ENCODE results near the gene GALNT6.
"Not testable (repeated sequence)": the region's sequence is repeated elsewhere in the genome, so short reads cannot be mapped to it uniquely, and the experiment has no call there.

Gene GALNT6

DNA sequence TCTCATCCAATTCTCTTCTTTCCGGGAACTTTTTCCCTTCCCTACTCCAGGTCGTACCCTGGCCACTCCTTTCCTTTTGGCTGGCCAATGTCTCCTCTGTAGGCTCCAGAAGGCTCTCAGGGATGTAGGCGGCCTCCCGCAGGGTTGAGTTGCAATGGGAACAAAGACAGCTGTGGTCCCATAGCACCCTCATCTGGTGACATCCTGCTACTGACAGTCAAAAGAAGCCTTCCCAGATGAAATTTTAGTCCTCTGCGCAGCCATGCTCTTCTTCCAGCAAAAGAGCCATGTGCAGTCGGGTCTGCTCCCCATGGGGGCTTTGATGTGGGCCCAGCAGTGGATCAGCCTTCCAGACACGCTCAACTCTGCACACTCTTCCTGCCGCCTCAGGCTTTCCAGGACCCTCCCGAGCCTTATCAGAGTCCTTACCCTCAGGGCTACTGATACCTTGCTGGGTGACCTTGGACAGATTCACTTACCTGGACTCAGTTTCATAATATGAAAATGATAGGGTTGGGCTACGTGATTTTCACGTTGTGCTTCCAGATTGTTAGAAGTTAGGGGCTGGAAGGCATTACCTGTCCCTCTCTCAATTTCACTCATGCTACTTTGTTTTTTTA, 39.2 kb downstream of the GALNT6 start:
- Histone ChIP-seq H3K4me1 (ENCODE audit: control insufficient read depth, insufficient read depth, low read length, poor library complexity, severe bottlenecking) (peaks cover 4% of the 10 kb centered on the region), H3K9me3 (ENCODE audit: control insufficient read depth, low read length) (no peaks in the 10 kb centered on the region), H3K36me3 (ENCODE audit: control insufficient read depth, insufficient read depth, low read length) (no peaks in the 10 kb centered on the region), H3K27ac (ENCODE audit: low read depth, low read length, severe bottlenecking) (no peak overlapping the region), H3K4me3 (ENCODE audit: extremely low read depth, insufficient read depth, low read length, poor library complexity, severe bottlenecking) (no peak overlapping the region)
- 32 to 34% methylated on average over 8 of the region's 11 CpGs for WGBS, 2 experiments (ENCODE audit: insufficient coverage in 2 of 2)

- Histone ChIP-seq H3K36me3 (ENCODE audit: control insufficient read depth, insufficient read depth, low read length) (no peaks in the 10 kb centered on the region), H3K27ac (ENCODE audit: low read depth, low read length, severe bottlenecking) (no peak overlapping the region), H3K9me3 (ENCODE audit: control insufficient read depth, low read length) (no peaks in the 10 kb centered on the region), H3K4me3 (ENCODE audit: extremely low read depth, insufficient read depth, low read length, poor library complexity, severe bottlenecking) (no peak overlapping the region), H3K4me1 (ENCODE audit: control insufficient read depth, insufficient read depth, low read length, poor library complexity, severe bottlenecking) (peaks cover 16% of the 10 kb centered on the region)
- 86 to 97% methylated on average over 4 of the region's 5 CpGs for WGBS, 2 experiments (ENCODE audit: insufficient coverage in 2 of 2)
Measured at GRCh38 chr12:51349026-51349425, 42.2 kb downstream of the GALNT6 start.

- Histone ChIP-seq H3K4me3 (ENCODE audit: extremely low read depth, insufficient read depth, low read length, poor library complexity, severe bottlenecking) (no peak overlapping the region), H3K9me3 (ENCODE audit: control insufficient read depth, low read length) (no peaks in the 10 kb centered on the region), H3K4me1 (ENCODE audit: control insufficient read depth, insufficient read depth, low read length, poor library complexity, severe bottlenecking) (peaks cover 16% of the 10 kb centered on the region), H3K36me3 (ENCODE audit: control insufficient read depth, insufficient read depth, low read length) (no peaks in the 10 kb centered on the region), H3K27ac (ENCODE audit: low read depth, low read length, severe bottlenecking) (no peak overlapping the region)
- WGBS, 2 experiments (ENCODE audit: insufficient coverage in 2 of 2): 88 to 89% methylated on average over 3 to 4 of the region's 4 CpGs
Measured at GRCh38 chr12:51348116-51348515, 43.1 kb downstream of the GALNT6 start.

DNA sequence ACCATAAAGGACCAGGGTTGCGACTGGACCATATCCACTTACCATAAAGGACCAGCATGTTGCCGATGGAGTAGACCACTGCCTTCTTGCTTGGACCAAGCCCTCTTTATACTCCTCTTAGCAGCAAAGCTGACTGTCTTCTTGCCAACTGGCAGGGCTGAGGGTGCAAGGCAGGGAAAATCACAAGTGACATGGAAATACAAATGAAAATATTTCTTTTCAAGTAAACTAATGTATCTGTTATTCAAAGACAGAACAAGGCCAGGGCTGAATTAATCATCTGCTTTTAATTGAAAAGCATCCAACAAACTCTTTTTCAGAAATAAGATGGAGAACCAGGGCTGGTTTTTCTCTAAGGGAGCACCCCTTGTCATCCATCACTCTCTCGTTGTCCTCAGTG, 44.6 kb downstream of the GALNT6 start, which contains the start of gene CELA1:
Gene CELA1 (minus strand): TSS at position 99 of the 400 bp plus-strand sequence. CDS start 41 bp downstream, at position 58.
- Histone ChIP-seq H3K36me3 (ENCODE audit: control insufficient read depth, insufficient read depth, low read length) (no peaks in the 10 kb centered on the region), H3K4me3 (ENCODE audit: extremely low read depth, insufficient read depth, low read length, poor library complexity, severe bottlenecking) (no peak within 1 kb of the TSS), H3K9me3 (ENCODE audit: control insufficient read depth, low read length) (no peaks in the 10 kb centered on the region), H3K27ac (ENCODE audit: low read depth, low read length, severe bottlenecking) (no peak within 1 kb of the TSS), H3K4me1 (ENCODE audit: control insufficient read depth, insufficient read depth, low read length, poor library complexity, severe bottlenecking) (peaks cover 12% of the 10 kb centered on the region)
- 92 to 94% methylated on average over 2 of the region's 3 CpGs for WGBS, 2 experiments (ENCODE audit: insufficient coverage in 2 of 2)

DNA sequence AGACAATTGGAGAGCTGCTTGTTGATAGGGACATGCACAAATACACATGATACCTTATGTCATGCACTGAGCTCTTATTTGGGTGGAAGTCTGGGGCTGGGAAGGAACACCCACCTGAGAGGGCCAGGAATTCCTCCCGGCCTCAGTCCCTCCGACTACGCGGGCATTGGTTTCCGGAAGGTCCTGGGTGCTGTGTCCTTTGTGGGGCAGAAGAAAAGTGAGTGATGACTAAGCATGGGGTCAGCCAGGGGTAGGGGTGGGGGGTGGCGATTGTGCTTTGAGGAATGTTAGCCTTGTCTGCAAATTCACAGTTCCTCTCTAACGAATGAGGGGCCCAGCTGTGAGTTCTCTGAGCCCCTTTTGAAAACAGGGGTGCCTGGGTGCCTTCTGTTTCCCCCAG, 45.5 kb downstream of the GALNT6 start:
- peaks cover 12% of the 10 kb centered on the region for H3K4me1 ChIP-seq (ENCODE audit: control insufficient read depth, insufficient read depth, low read length, poor library complexity, severe bottlenecking)
- no peak overlapping the region for H3K27ac ChIP-seq (ENCODE audit: low read depth, low read length, severe bottlenecking)
- no peaks in the 10 kb centered on the region for H3K9me3 ChIP-seq (ENCODE audit: control insufficient read depth, low read length)
- WGBS, 2 experiments (ENCODE audit: insufficient coverage in 2 of 2): 57 to 58% methylated on average over 7 of the region's 7 CpGs
- H3K4me3 ChIP-seq (ENCODE audit: extremely low read depth, insufficient read depth, low read length, poor library complexity, severe bottlenecking): no peak overlapping the region
- no peaks in the 10 kb centered on the region for H3K36me3 ChIP-seq (ENCODE audit: control insufficient read depth, insufficient read depth, low read length)

- H3K4me1 ChIP-seq (ENCODE audit: control insufficient read depth, insufficient read depth, low read length, poor library complexity, severe bottlenecking): peaks cover 12% of the 10 kb centered on the region
- no peak overlapping the region for H3K27ac ChIP-seq (ENCODE audit: low read depth, low read length, severe bottlenecking)
- no peaks in the 10 kb centered on the region for H3K36me3 ChIP-seq (ENCODE audit: control insufficient read depth, insufficient read depth, low read length)
- no peaks in the 10 kb centered on the region for H3K9me3 ChIP-seq (ENCODE audit: control insufficient read depth, low read length)
- WGBS, 2 experiments (ENCODE audit: insufficient coverage in 2 of 2): 93 to 100% methylated on average over 2 of the region's 2 CpGs
- no peak overlapping the region for H3K4me3 ChIP-seq (ENCODE audit: extremely low read depth, insufficient read depth, low read length, poor library complexity, severe bottlenecking)
Measured at GRCh38 chr12:51343201-51343600, 48.0 kb downstream of the GALNT6 start.

GRCh38 chr12:51342416-51342815, 48.8 kb downstream of the GALNT6 start:
- Histone ChIP-seq H3K27ac (ENCODE audit: low read depth, low read length, severe bottlenecking) (no peak overlapping the region), H3K4me3 (ENCODE audit: extremely low read depth, insufficient read depth, low read length, poor library complexity, severe bottlenecking) (no peak overlapping the region), H3K4me1 (ENCODE audit: control insufficient read depth, insufficient read depth, low read length, poor library complexity, severe bottlenecking) (peaks cover 12% of the 10 kb centered on the region), H3K9me3 (ENCODE audit: control insufficient read depth, low read length) (no peaks in the 10 kb centered on the region), H3K36me3 (ENCODE audit: control insufficient read depth, insufficient read depth, low read length) (no peaks in the 10 kb centered on the region)
- 91 to 94% methylated on average over 9 of the region's 10 CpGs for WGBS, 2 experiments (ENCODE audit: insufficient coverage in 2 of 2)

GRCh38 chr12:51341251-51342007, 49.8 kb downstream of the GALNT6 start:
- H3K9me3 ChIP-seq (ENCODE audit: control insufficient read depth, low read length): no peaks in the 10 kb centered on the region
- H3K4me1 ChIP-seq (ENCODE audit: control insufficient read depth, insufficient read depth, low read length, poor library complexity, severe bottlenecking): peaks cover 11% of the 10 kb centered on the region
- 0 to 50% methylated on average over 1 to 4 of the region's 9 CpGs for WGBS, 2 experiments (ENCODE audit: insufficient coverage in 2 of 2)
- H3K4me3 ChIP-seq (ENCODE audit: extremely low read depth, insufficient read depth, low read length, poor library complexity, severe bottlenecking): no peak overlapping the region
- no peak overlapping the region for H3K27ac ChIP-seq (ENCODE audit: low read depth, low read length, severe bottlenecking)
- H3K36me3 ChIP-seq (ENCODE audit: control insufficient read depth, insufficient read depth, low read length): no peaks in the 10 kb centered on the region

DNA sequence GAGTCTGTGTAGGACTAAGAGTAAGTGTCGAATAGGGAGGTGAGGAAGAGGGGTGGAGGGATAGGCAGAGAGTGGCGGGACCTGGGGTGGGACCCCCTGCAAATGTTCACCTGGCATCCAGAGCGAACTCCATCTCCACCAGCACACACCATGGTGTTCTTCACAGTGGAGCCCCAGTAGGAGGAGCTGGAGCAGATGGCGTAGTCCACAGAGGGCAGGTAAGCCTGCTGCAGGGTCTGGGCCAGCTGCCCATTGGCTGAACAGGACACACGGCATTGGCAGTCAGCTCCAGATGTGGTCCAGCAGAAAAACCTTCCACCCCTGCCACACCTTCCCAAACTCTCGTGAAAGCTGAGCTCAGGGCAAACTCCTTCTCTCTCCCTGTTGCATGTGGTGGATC, 51.5 kb downstream of the GALNT6 start:
- Histone ChIP-seq H3K4me1 (ENCODE audit: control insufficient read depth, insufficient read depth, low read length, poor library complexity, severe bottlenecking) (no peaks in the 10 kb centered on the region), H3K9me3 (ENCODE audit: control insufficient read depth, low read length) (no peaks in the 10 kb centered on the region), H3K4me3 (ENCODE audit: extremely low read depth, insufficient read depth, low read length, poor library complexity, severe bottlenecking) (no peak overlapping the region), H3K27ac (ENCODE audit: low read depth, low read length, severe bottlenecking) (no peak overlapping the region), H3K36me3 (ENCODE audit: control insufficient read depth, insufficient read depth, low read length) (no peaks in the 10 kb centered on the region)
- WGBS, 2 experiments (ENCODE audit: insufficient coverage in 2 of 2): 84 to 92% methylated on average over 3 to 5 of the region's 6 CpGs

DNA sequence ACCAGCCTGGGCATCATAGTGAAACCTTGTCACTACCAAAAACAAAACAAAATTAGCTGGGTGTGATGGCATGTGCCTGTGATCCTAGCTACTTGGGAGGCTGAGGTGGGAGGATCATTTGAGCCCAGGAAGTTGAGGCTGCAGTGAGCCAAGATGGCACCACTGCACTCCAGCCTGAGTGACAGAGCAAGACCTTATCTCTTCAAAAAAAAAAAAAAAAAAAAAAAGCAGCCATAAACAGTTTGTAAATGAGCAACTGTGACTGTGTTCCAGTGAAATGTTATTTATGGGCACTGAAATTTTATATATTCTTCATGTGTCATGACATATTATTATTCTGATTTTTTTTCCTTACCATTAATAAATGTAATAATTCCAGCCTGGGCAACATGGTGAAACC, 53.9 kb downstream of the GALNT6 start:
- H3K4me3 ChIP-seq (ENCODE audit: extremely low read depth, insufficient read depth, low read length, poor library complexity, severe bottlenecking); H3K4me1 ChIP-seq (ENCODE audit: control insufficient read depth, insufficient read depth, low read length, poor library complexity, severe bottlenecking); H3K9me3 ChIP-seq (ENCODE audit: control insufficient read depth, low read length): not testable (repeated sequence)

GRCh38 chr12:51335931-51336330, 55.3 kb downstream of the GALNT6 start:
- Histone ChIP-seq H3K4me3 (ENCODE audit: extremely low read depth, insufficient read depth, low read length, poor library complexity, severe bottlenecking) (no peak overlapping the region), H3K36me3 (ENCODE audit: control insufficient read depth, insufficient read depth, low read length) (no peaks in the 10 kb centered on the region), H3K4me1 (ENCODE audit: control insufficient read depth, insufficient read depth, low read length, poor library complexity, severe bottlenecking) (no peaks in the 10 kb centered on the region), H3K9me3 (ENCODE audit: control insufficient read depth, low read length) (no peaks in the 10 kb centered on the region), H3K27ac (ENCODE audit: low read depth, low read length, severe bottlenecking) (no peak overlapping the region)
- 100% methylated on average over 1 to 2 of the region's 2 CpGs for WGBS, 2 experiments (ENCODE audit: insufficient coverage in 2 of 2)

More for the DNA sequence above, 53.9 kb downstream of the GALNT6 start:
- not testable (repeated sequence) for H3K27ac ChIP-seq (ENCODE audit: low read depth, low read length, severe bottlenecking); H3K36me3 ChIP-seq (ENCODE audit: control insufficient read depth, insufficient read depth, low read length)
